K562 (cell line): ENCODE measurements around the gene GNAZ. TPM values are rescaled to one million over a fixed set of nuclear protein-coding genes. Genes with fewer than 3 reads are reported as not detected.
A peak's percentile ranks its signal among the peaks of the same experiment; 100 is the strongest.

Experiments used
- BHLHE40 ChIP-seq: IDR thresholded peaks from 2 replicates; pipeline ENCODE4 v1.6.1; 2011; ENCODE audit warnings: low read length, improper control_type of control experiment
- C11orf30 ChIP-seq: fragments of 450-650 bp; IDR thresholded peaks from 2 replicates; pipeline ENCODE4 v1.6.1; 2016; ENCODE audit warnings: low read depth, mild to moderate bottlenecking
- ESRRA ChIP-seq: fragments of 450-650 bp; IDR thresholded peaks from 2 replicates; pipeline ENCODE4 v1.6.1; 2014; ENCODE audit warnings: low read depth, mild to moderate bottlenecking, moderate library complexity, borderline replicate concordance
- HEY1 ChIP-seq: fragments of 250-450 bp; sonication (Bioruptor Pico); IDR thresholded peaks from 2 replicates; pipeline ENCODE4 v1.5.0; 2020; ENCODE audit warnings: mild to moderate bottlenecking, moderate library complexity, borderline replicate concordance
- SMARCA4 ChIP-seq: fragments of 450-650 bp; IDR thresholded peaks from 2 replicates; pipeline ENCODE4 v1.6.1; 2016
- SREBF1 ChIP-seq: fragments of 150-350 bp; IDR thresholded peaks from 2 replicates; pipeline ENCODE4 v1.6.1; 2014; ENCODE audit warnings: antibody characterized with exemption, low read depth, low read length, borderline replicate concordance
- ZNF12 ChIP-seq: sonication (generic); formaldehyde crosslinking; IDR thresholded peaks from 2 replicates; pipeline ENCODE4 v1.4.0; 2020; ENCODE audit warnings: mild to moderate bottlenecking, missing genetic modification reagents
- ZNF146 ChIP-seq: IDR thresholded peaks from one replicate; pipeline ENCODE4 v1.6.1; 2018; ENCODE audit warnings: missing compliant biosample characterization; ENCODE audit not compliant: unreplicated experiment
- ZNF239 ChIP-seq: fragments of 250-450 bp; sonication (Bioruptor Pico); IDR thresholded peaks from 2 replicates; pipeline ENCODE4 v1.4.0; 2020; ENCODE audit warnings: mild to moderate bottlenecking
- ZNF41 ChIP-seq: fragments of 250-450 bp; sonication (Bioruptor Pico); conservative IDR thresholded peaks from 2 replicates; pipeline ENCODE4 v1.4.0; 2020; ENCODE audit warnings: mild to moderate bottlenecking
- ZNF699 ChIP-seq: fragments of 250-450 bp; sonication (Bioruptor Pico); IDR thresholded peaks from 2 replicates; pipeline ENCODE4 v1.8.0; 2021; ENCODE audit warnings: mild to moderate bottlenecking, moderate library complexity; ENCODE audit not compliant: insufficient replicate concordance
- polyA plus RNA-seq, 8 experiments: library from polyadenylated mRNA; depleted of rRNA in 4 of 8; stranded (reverse) in 5 of 8; unstranded in 3 of 8; fragments of >200 nt; fragmentation: Nextera tagmentation in 2 of 8; fragmentation: Illumina TruSeq in 1 of 8; extraction: Ambion mirVana in 2 of 8; extraction: Trizol in 1 of 8; gene quantifications; 2 replicates each; pipeline versions ENCODE4 v1.2.1 to v1.2.3, GENCODE V29; 2011 to 2014; ENCODE audit warnings: inconsistent platforms in 1 of 8, missing spikeins in 1 of 8
- total RNA-seq, 7 experiments: library from RNA; depleted of rRNA in 6 of 7; stranded (reverse); fragments of >200 nt in 6 of 7; fragmentation: Illumina TruSeq in 2 of 7; extraction: Trizol in 2 of 7; gene quantifications; 2 replicates each; pipeline versions ENCODE4 v1.2.1 to v1.2.3, GENCODE V29; 2011 to 2021; ENCODE audit warnings: low replicate concordance in 1 of 7
- TF ChIP-seq, protein P1 (sequence below): sonication (generic); formaldehyde crosslinking; IDR thresholded peaks from 2 replicates; pipeline ENCODE4 v1.8.1; 2023; ENCODE audit warnings: mild to moderate bottlenecking, missing genetic modification reagents
- TF ChIP-seq, protein P2 (sequence below): fragments of 150-350 bp; IDR thresholded peaks from 2 replicates; pipeline ENCODE4 v1.6.1; 2014; ENCODE audit warnings: low read depth, mild to moderate bottlenecking, low read length, borderline replicate concordance
- TF ChIP-seq, protein P3 (sequence below): fragments of 250-450 bp; sonication (Bioruptor Pico); IDR thresholded peaks from 2 replicates; pipeline ENCODE4 v1.5.0; 2020; ENCODE audit warnings: mild to moderate bottlenecking
- TF ChIP-seq, protein P4 (sequence below), 3 experiments: IDR thresholded peaks in 2 of 3; conservative IDR thresholded peaks in 1 of 3; 2 replicates each; pipeline ENCODE4 v1.5.1; 2011 to 2012; ENCODE audit warnings: low read length in 3 of 3, mild to moderate bottlenecking in 3 of 3, control low read depth in 2 of 3, improper control_type of control experiment in 1 of 3, inconsistent platforms in 1 of 3, low read depth in 1 of 3, mixed read lengths in 1 of 3, moderate library complexity in 1 of 3; ENCODE audit not compliant: insufficient read depth in 2 of 3

The GNAZ gene
- total and polyA plus RNA-seq, 9 of the 15 experiments (the other 6 are each of a cell fraction or from before 2014, with no cell fraction given): 0.04 to 0.22 (median 0.13) TPM; not detected in 3

DNA sequence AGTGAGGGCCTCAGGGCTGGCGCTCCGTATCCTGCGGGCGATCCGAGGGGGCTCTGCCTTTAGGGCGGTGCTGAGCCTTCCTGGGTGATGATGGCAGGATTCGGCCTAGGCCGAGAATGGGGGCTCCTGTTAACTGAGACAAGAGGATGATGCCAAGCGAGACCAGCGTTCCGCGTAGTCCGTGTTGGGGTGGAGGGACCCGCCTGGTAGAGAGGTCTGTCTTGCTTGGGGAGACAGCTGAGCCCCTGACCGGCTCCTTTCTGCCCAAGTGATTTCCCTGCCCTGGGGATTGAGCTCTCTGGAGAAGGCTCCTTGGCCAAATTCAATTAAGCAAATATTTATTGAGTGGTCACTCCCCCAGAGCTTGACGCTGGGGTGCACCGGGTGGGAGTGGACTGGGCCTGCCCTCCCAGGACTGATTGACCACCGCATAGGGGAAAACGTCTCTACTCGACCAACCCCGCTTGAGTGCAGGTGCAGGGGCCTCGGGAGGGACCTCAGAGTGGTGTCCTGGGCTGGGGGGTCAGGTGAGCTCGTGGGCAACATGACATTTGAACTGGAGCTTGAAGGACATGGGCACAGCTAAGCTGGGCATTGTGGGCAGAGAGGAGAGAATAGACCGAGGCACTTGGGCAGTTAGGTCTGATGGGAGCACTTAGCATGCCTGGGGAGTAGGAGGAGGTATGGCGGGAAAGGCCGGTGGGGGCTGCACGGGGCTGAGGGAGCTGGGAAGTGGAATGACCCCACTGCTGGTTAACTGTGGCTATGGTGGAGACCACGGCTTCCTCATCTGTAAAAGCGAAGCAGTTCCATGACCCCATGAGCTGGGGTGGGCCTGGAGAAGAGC lies 1.1 kb downstream of the GNAZ start (continued):
- TF ChIP-seq BHLHE40: 0 out of 2 replicates have a peak, but pooled peaks have one; percentile 29
- TF ChIP-seq ESRRA: no peak
- no peak for TF ChIP-seq HEY1 (CRISPR knock-in tag)
- TF ChIP-seq, protein P1, sequence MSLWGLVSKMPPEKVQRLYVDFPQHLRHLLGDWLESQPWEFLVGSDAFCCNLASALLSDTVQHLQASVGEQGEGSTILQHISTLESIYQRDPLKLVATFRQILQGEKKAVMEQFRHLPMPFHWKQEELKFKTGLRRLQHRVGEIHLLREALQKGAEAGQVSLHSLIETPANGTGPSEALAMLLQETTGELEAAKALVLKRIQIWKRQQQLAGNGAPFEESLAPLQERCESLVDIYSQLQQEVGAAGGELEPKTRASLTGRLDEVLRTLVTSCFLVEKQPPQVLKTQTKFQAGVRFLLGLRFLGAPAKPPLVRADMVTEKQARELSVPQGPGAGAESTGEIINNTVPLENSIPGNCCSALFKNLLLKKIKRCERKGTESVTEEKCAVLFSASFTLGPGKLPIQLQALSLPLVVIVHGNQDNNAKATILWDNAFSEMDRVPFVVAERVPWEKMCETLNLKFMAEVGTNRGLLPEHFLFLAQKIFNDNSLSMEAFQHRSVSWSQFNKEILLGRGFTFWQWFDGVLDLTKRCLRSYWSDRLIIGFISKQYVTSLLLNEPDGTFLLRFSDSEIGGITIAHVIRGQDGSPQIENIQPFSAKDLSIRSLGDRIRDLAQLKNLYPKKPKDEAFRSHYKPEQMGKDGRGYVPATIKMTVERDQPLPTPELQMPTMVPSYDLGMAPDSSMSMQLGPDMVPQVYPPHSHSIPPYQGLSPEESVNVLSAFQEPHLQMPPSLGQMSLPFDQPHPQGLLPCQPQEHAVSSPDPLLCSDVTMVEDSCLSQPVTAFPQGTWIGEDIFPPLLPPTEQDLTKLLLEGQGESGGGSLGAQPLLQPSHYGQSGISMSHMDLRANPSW: peak; percentile 42; the same call in 1 of the 2 replicates
- TF ChIP-seq ZNF239 (CRISPR knock-in tag): no peak
- TF ChIP-seq SMARCA4: no peak
- TF ChIP-seq SREBF1: 0 out of 2 replicates have a peak, but pooled peaks have one; percentile 13
- no peak for TF ChIP-seq ZNF146
- no peak for TF ChIP-seq ZNF41
- TF ChIP-seq, protein P2, sequence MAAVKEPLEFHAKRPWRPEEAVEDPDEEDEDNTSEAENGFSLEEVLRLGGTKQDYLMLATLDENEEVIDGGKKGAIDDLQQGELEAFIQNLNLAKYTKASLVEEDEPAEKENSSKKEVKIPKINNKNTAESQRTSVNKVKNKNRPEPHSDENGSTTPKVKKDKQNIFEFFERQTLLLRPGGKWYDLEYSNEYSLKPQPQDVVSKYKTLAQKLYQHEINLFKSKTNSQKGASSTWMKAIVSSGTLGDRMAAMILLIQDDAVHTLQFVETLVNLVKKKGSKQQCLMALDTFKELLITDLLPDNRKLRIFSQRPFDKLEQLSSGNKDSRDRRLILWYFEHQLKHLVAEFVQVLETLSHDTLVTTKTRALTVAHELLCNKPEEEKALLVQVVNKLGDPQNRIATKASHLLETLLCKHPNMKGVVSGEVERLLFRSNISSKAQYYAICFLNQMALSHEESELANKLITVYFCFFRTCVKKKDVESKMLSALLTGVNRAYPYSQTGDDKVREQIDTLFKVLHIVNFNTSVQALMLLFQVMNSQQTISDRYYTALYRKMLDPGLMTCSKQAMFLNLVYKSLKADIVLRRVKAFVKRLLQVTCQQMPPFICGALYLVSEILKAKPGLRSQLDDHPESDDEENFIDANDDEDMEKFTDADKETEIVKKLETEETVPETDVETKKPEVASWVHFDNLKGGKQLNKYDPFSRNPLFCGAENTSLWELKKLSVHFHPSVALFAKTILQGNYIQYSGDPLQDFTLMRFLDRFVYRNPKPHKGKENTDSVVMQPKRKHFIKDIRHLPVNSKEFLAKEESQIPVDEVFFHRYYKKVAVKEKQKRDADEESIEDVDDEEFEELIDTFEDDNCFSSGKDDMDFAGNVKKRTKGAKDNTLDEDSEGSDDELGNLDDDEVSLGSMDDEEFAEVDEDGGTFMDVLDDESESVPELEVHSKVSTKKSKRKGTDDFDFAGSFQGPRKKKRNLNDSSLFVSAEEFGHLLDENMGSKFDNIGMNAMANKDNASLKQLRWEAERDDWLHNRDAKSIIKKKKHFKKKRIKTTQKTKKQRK: 0 out of 2 replicates have a peak, but pooled peaks have one; percentile 11
- TF ChIP-seq, protein P3, sequence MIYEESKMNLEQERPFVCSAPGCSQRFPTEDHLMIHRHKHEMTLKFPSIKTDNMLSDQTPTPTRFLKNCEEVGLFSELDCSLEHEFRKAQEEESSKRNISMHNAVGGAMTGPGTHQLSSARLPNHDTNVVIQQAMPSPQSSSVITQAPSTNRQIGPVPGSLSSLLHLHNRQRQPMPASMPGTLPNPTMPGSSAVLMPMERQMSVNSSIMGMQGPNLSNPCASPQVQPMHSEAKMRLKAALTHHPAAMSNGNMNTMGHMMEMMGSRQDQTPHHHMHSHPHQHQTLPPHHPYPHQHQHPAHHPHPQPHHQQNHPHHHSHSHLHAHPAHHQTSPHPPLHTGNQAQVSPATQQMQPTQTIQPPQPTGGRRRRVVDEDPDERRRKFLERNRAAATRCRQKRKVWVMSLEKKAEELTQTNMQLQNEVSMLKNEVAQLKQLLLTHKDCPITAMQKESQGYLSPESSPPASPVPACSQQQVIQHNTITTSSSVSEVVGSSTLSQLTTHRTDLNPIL (CRISPR knock-in tag): no peak
- TF ChIP-seq, protein P4, sequence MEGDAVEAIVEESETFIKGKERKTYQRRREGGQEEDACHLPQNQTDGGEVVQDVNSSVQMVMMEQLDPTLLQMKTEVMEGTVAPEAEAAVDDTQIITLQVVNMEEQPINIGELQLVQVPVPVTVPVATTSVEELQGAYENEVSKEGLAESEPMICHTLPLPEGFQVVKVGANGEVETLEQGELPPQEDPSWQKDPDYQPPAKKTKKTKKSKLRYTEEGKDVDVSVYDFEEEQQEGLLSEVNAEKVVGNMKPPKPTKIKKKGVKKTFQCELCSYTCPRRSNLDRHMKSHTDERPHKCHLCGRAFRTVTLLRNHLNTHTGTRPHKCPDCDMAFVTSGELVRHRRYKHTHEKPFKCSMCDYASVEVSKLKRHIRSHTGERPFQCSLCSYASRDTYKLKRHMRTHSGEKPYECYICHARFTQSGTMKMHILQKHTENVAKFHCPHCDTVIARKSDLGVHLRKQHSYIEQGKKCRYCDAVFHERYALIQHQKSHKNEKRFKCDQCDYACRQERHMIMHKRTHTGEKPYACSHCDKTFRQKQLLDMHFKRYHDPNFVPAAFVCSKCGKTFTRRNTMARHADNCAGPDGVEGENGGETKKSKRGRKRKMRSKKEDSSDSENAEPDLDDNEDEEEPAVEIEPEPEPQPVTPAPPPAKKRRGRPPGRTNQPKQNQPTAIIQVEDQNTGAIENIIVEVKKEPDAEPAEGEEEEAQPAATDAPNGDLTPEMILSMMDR (IDR thresholded peaks at IDR 0.05 in 2 of 3, conservative IDR thresholded peaks at IDR 0.05 in 1 of 3; ENCODE audit: insufficient read depth in 2 of 3, low read depth in 1 of 3, low read length in 3 of 3): 0 out of 6 replicates have a peak, but pooled peaks of 1 of the 3 experiments have one; percentile 11
- TF ChIP-seq ZNF12 (CRISPR knock-in tag): no peak
- TF ChIP-seq C11orf30: no peak
- TF ChIP-seq ZNF699 (CRISPR knock-in tag): no peak
